ENCODE measurements around the gene EHD3. TPM values are rescaled to one million over a fixed set of nuclear protein-coding genes. Genes with fewer than 3 reads are reported as not detected.

The EHD3 gene
- total and polyA plus RNA-seq, 11 donors: 8.9 to 31.9 (median 24.0) TPM

DNA sequence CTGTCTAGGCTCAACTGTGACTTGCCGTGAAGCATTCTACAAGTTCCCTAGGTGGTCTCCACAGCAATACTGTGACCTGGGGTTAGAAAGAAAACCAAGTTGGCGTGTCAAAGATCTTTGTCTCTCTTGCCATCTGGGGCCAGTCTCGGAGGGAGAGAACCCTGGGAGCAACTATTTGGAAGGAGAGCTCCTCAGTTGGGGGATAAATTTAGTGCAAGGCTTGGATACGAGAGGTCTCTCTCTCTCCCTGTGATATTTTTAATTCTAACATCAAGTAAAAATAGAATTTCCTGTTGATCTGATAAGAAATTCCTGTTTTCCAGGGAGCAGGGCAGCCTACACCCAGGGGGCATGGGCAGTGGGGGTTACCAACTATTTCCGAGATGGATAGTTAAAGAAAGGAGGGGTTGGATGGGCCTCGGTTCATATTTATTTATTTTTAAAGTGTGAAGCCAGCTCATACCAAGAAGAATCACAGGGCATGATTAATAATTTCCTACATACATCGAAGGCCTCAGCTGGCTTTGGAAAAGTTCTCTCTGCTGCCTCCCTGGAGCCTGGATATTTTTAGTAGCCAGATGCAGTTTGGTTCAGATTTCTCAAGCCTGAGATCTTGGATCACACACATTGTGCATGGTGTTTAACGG lies 62.8 kb downstream of the EHD3 start:
- intact Hi-C loops (cut with DNase I): no loop called here
- H3K4me1 ChIP-seq: peaks cover 0 to 40% (median 23%) of the 10 kb centered on the region in 12 donors

GRCh38 chr2:31297751-31298150 lies 63.8 kb downstream of the EHD3 start:
- H3K36me3 ChIP-seq: no peaks in the 10 kb centered on the region
- H3K4me1 ChIP-seq: peaks cover 0 to 47% (median 24%) of the 10 kb centered on the region in 12 donors
- TF ChIP-seq POLR2A (IDR thresholded peaks at IDR 0.05): no peak
- TF ChIP-seq CTCF (IDR thresholded peaks at IDR 0.05): peak in 1 of 12 donors; percentile 15
- ATAC-seq (peak in 1 of 4 donors; percentile 19), DNase-seq (no peak)
- no peaks in the 10 kb centered on the region for H3K27me3 ChIP-seq
- 33 to 66% (median 54%) methylated on average over 1 of the region's 1 CpG for WGBS, 4 donors
- H3K27ac ChIP-seq: peak overlapping the region in 4 of 12 donors; percentile 19 to 73 (median 69)
- H3K4me3 ChIP-seq: no peak overlapping the region
- no peaks in the 10 kb centered on the region for H3K9me3 ChIP-seq
- intact Hi-C loops (cut with DNase I): no loop called here

More for the DNA sequence above, 62.8 kb downstream of the EHD3 start:
- TF ChIP-seq POLR2A (IDR thresholded peaks at IDR 0.05) (no peak), CTCF (IDR thresholded peaks at IDR 0.05) (peak in 1 of 12 donors; percentile 3)
- H3K9me3 ChIP-seq: no peaks in the 10 kb centered on the region
- H3K27ac ChIP-seq: peak overlapping the region in 10 of 12 donors; percentile 23 to 76 (median 48)
- DNase-seq (no peak), ATAC-seq (peak in 3 of 4 donors; percentile 36 to 61 (median 43))
- no peak overlapping the region for H3K4me3 ChIP-seq
- 22 to 31% (median 25%) methylated on average over 8 of the region's 8 CpGs for WGBS, 4 donors
- no peaks in the 10 kb centered on the region for H3K27me3 ChIP-seq
- H3K36me3 ChIP-seq: no peaks in the 10 kb centered on the region

- intact Hi-C loops (cut with DNase I): no loop called here
- Histone ChIP-seq H3K9me3 (no peaks in the 10 kb centered on the region), H3K27me3 (no peaks in the 10 kb centered on the region), H3K4me1 (peaks cover 0 to 50% (median 26%) of the 10 kb centered on the region in 12 donors), H3K36me3 (no peaks in the 10 kb centered on the region), H3K4me3 (no peak overlapping the region), H3K27ac (no peak overlapping the region)
- ATAC-seq (no peak), DNase-seq (no peak)
- 66 to 77% (median 70%) methylated on average over 4 of the region's 4 CpGs for WGBS, 4 donors
- TF ChIP-seq POLR2A (IDR thresholded peaks at IDR 0.05): no peak
- no peak for TF ChIP-seq CTCF (IDR thresholded peaks at IDR 0.05)
Observed at GRCh38 chr2:31299547-31299946, 65.6 kb downstream of the EHD3 start.

GRCh38 chr2:31300309-31300708 lies 66.4 kb downstream of the EHD3 start:
- H3K36me3 ChIP-seq: no peaks in the 10 kb centered on the region
- DNase-seq (no peak), ATAC-seq (no peak)
- no peaks in the 10 kb centered on the region for H3K9me3 ChIP-seq
- intact Hi-C loops (cut with DNase I): no loop called here
- H3K27ac ChIP-seq: no peak overlapping the region
- H3K4me1 ChIP-seq: peaks cover 0 to 46% (median 25%) of the 10 kb centered on the region in 12 donors
- no peaks in the 10 kb centered on the region for H3K27me3 ChIP-seq
- TF ChIP-seq POLR2A (IDR thresholded peaks at IDR 0.05) (no peak), CTCF (IDR thresholded peaks at IDR 0.05) (no peak)
- no peak overlapping the region for H3K4me3 ChIP-seq
